ENCODE results near the gene PMVK. TPM values are rescaled to one million over a fixed set of nuclear protein-coding genes. Genes with fewer than 3 reads are reported as not detected.

The PMVK gene
- total RNA-seq, 1 experiment from 2014 or later: 26.8 TPM

DNA sequence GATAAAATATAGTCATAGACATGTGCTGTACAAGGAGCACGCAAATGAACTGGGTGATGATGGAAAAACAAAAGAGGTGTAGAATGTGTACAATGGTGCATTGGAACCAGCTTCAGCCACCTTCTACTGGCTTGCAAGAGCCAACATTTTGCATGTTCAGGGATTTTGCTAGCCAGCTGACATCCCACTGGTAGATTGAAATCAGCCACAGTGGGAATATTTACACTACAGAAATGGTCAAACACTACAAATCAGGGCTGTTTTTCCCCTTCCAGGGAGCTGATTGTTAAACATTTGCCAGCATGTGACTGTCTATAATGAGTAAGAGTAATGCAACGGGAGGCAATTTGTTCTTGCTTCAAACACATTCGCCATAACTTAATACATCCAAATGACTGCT lies 23.2 kb downstream of the PMVK start (continued):
- TF ChIP-seq GTF2I (CRISPR knock-in tag; conservative IDR thresholded peaks at IDR 0.05): no peak
- TF ChIP-seq TP53 (CRISPR knock-in tag; IDR thresholded peaks at IDR 0.05): no peak

DNA sequence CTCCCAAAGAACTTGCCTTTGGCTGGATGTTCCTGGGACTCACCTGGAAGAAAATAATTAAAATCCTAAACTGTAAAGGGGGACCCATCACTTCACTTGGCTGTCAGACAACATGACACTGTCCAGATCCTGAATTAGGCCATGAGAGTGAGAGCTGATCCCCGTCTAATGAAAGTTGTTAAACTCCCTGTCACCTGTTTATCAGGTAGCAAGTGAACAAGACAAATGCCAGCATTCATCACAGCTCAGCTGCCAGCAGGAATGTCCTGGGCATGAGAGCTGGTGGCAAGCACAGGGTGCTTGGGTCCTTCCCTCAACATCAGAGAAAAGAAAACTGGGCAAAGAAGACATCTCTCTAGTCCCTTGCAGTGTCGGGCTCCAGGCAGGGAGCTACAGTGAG lies 23.8 kb downstream of the PMVK start:
- Mint-ChIP-seq H3K27me3 (ENCODE audit: low read depth) (peaks cover 3% of the 10 kb centered on the region; the same call in 1 of the 2 replicates), H3K4me1 (0 out of 2 replicates have a peak, but pooled peaks cover 3% of the 10 kb centered on the region), H3K27ac (no peak overlapping the region), H3K9me3 (peaks cover 32% of the 10 kb centered on the region), H3K4me3 (no peak overlapping the region), H3K36me3 (peaks cover 11% of the 10 kb centered on the region)
- ATAC-seq: no peak
- no peak for DNase-seq (ENCODE audit: low spot score)
- CTCF ChIA-PET: interaction anchor here (0.6 to 1.8 kb wide), 14 partner anchors 17 to 366 kb away, joined by 3 to 10 read pairs (median 4); partner anchors contain the start of genes ADAM15, PBXIP1 and PMVK
- TF ChIP-seq ZNF232 (CRISPR knock-in tag; IDR thresholded peaks at IDR 0.05) (no peak), HMGA2 (CRISPR knock-in tag; IDR thresholded peaks at IDR 0.05) (no peak)
- TF ChIP-seq, protein P1, sequence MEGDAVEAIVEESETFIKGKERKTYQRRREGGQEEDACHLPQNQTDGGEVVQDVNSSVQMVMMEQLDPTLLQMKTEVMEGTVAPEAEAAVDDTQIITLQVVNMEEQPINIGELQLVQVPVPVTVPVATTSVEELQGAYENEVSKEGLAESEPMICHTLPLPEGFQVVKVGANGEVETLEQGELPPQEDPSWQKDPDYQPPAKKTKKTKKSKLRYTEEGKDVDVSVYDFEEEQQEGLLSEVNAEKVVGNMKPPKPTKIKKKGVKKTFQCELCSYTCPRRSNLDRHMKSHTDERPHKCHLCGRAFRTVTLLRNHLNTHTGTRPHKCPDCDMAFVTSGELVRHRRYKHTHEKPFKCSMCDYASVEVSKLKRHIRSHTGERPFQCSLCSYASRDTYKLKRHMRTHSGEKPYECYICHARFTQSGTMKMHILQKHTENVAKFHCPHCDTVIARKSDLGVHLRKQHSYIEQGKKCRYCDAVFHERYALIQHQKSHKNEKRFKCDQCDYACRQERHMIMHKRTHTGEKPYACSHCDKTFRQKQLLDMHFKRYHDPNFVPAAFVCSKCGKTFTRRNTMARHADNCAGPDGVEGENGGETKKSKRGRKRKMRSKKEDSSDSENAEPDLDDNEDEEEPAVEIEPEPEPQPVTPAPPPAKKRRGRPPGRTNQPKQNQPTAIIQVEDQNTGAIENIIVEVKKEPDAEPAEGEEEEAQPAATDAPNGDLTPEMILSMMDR (IDR thresholded peaks at IDR 0.05): no peak
- TF ChIP-seq, protein P2, sequence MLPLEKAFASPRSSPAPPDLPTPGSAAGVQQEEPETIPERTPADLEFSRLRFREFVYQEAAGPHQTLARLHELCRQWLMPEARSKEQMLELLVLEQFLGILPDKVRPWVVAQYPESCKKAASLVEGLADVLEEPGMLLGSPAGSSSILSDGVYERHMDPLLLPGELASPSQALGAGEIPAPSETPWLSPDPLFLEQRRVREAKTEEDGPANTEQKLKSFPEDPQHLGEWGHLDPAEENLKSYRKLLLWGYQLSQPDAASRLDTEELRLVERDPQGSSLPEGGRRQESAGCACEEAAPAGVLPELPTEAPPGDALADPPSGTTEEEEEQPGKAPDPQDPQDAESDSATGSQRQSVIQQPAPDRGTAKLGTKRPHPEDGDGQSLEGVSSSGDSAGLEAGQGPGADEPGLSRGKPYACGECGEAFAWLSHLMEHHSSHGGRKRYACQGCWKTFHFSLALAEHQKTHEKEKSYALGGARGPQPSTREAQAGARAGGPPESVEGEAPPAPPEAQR (CRISPR knock-in tag; IDR thresholded peaks at IDR 0.05): no peak
- TF ChIP-seq, protein P3, sequence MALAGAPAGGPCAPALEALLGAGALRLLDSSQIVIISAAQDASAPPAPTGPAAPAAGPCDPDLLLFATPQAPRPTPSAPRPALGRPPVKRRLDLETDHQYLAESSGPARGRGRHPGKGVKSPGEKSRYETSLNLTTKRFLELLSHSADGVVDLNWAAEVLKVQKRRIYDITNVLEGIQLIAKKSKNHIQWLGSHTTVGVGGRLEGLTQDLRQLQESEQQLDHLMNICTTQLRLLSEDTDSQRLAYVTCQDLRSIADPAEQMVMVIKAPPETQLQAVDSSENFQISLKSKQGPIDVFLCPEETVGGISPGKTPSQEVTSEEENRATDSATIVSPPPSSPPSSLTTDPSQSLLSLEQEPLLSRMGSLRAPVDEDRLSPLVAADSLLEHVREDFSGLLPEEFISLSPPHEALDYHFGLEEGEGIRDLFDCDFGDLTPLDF (CRISPR knock-in tag; IDR thresholded peaks at IDR 0.05): no peak
- POLR2A ChIA-PET: no interaction called here

DNA sequence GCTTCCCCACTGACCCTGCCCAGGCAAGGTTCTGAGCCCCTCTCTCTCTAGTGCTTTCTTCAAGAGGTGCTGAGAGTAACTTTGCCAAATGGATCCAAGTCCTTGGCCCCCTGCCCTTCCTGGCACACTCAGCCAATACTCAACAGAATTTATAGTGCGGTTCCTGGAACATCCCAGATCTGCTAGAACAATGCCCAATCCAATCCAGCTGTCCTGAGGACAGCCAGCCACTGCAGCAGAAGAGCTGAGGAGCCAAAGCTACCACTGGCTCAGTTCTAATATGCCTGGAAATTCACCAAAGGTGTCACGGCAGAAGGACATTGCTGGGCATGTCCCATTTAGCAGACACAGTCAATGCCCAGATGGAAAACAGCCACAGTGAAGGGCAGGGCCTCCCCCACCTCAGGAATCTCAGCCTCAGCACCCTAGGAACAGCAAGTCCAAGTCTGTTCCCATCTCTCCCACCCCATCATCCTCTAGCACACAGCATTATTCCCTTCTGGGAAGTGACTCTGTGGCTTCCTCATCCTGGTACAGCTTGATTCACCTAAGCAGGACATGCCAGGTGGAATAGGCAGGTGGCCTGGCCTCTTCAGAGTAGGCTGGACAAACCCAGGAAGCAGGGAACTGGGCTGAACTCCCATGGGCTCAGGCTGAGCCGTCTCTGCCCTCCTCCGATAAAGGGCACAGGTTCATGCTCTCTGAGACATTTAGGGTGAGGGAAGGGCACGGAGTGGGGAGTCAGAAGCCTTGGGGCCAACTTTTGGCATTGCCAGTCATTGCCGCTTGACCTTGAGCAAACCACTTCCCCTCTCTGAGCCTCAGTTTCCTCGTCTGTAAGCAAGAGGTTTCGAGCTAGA lies 24.6 kb downstream of the PMVK start:
- CTCF ChIA-PET: interaction anchor here (0.7 to 1.8 kb wide), 8 partner anchors 16 to 173 kb away, joined by 3 to 10 read pairs (median 6); partner anchors contain the start of genes ADAM15 and PMVK
- Mint-ChIP-seq H3K9me3 (peaks cover 38% of the 10 kb centered on the region), H3K4me3 (no peak overlapping the region), H3K27me3 (ENCODE audit: low read depth) (peaks cover 7% of the 10 kb centered on the region), H3K36me3 (peaks cover 16% of the 10 kb centered on the region), H3K27ac (no peak overlapping the region), H3K4me1 (0 out of 2 replicates have a peak, but pooled peaks cover 3% of the 10 kb centered on the region)
- ATAC-seq (no peak), DNase-seq (ENCODE audit: low spot score) (no peak)
- POLR2A ChIA-PET: no interaction called here
- TF ChIP-seq, protein P2 (CRISPR knock-in tag; IDR thresholded peaks at IDR 0.05): no peak
- no peak for TF ChIP-seq TEAD1 (CRISPR knock-in tag; IDR thresholded peaks at IDR 0.05)
- TF ChIP-seq, protein P4, sequence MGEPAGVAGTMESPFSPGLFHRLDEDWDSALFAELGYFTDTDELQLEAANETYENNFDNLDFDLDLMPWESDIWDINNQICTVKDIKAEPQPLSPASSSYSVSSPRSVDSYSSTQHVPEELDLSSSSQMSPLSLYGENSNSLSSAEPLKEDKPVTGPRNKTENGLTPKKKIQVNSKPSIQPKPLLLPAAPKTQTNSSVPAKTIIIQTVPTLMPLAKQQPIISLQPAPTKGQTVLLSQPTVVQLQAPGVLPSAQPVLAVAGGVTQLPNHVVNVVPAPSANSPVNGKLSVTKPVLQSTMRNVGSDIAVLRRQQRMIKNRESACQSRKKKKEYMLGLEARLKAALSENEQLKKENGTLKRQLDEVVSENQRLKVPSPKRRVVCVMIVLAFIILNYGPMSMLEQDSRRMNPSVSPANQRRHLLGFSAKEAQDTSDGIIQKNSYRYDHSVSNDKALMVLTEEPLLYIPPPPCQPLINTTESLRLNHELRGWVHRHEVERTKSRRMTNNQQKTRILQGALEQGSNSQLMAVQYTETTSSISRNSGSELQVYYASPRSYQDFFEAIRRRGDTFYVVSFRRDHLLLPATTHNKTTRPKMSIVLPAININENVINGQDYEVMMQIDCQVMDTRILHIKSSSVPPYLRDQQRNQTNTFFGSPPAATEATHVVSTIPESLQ (CRISPR knock-in tag; IDR thresholded peaks at IDR 0.05): no peak
- TF ChIP-seq, protein P5, sequence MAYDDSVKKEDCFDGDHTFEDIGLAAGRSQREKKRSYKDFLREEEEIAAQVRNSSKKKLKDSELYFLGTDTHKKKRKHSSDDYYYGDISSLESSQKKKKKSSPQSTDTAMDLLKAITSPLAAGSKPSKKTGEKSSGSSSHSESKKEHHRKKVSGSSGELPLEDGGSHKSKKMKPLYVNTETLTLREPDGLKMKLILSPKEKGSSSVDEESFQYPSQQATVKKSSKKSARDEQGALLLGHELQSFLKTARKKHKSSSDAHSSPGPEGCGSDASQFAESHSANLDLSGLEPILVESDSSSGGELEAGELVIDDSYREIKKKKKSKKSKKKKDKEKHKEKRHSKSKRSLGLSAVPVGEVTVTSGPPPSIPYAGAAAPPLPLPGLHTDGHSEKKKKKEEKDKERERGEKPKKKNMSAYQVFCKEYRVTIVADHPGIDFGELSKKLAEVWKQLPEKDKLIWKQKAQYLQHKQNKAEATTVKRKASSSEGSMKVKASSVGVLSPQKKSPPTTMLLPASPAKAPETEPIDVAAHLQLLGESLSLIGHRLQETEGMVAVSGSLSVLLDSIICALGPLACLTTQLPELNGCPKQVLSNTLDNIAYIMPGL (CRISPR knock-in tag; IDR thresholded peaks at IDR 0.05): no peak
- no peak for TF ChIP-seq ZBTB21 (CRISPR knock-in tag; IDR thresholded peaks at IDR 0.05; ENCODE audit: borderline replicate concordance)
- TF ChIP-seq ETV6 (CRISPR knock-in tag; IDR thresholded peaks at IDR 0.05): no peak
- TF ChIP-seq SP1 (CRISPR knock-in tag; conservative IDR thresholded peaks at IDR 0.05): no peak
- TF ChIP-seq, protein P6, sequence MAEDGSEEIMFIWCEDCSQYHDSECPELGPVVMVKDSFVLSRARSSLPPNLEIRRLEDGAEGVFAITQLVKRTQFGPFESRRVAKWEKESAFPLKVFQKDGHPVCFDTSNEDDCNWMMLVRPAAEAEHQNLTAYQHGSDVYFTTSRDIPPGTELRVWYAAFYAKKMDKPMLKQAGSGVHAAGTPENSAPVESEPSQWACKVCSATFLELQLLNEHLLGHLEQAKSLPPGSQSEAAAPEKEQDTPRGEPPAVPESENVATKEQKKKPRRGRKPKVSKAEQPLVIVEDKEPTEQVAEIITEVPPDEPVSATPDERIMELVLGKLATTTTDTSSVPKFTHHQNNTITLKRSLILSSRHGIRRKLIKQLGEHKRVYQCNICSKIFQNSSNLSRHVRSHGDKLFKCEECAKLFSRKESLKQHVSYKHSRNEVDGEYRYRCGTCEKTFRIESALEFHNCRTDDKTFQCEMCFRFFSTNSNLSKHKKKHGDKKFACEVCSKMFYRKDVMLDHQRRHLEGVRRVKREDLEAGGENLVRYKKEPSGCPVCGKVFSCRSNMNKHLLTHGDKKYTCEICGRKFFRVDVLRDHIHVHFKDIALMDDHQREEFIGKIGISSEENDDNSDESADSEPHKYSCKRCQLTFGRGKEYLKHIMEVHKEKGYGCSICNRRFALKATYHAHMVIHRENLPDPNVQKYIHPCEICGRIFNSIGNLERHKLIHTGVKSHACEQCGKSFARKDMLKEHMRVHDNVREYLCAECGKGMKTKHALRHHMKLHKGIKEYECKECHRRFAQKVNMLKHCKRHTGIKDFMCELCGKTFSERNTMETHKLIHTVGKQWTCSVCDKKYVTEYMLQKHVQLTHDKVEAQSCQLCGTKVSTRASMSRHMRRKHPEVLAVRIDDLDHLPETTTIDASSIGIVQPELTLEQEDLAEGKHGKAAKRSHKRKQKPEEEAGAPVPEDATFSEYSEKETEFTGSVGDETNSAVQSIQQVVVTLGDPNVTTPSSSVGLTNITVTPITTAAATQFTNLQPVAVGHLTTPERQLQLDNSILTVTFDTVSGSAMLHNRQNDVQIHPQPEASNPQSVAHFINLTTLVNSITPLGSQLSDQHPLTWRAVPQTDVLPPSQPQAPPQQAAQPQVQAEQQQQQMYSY (CRISPR knock-in tag; IDR thresholded peaks at IDR 0.05): no peak
- TF ChIP-seq, protein P7, sequence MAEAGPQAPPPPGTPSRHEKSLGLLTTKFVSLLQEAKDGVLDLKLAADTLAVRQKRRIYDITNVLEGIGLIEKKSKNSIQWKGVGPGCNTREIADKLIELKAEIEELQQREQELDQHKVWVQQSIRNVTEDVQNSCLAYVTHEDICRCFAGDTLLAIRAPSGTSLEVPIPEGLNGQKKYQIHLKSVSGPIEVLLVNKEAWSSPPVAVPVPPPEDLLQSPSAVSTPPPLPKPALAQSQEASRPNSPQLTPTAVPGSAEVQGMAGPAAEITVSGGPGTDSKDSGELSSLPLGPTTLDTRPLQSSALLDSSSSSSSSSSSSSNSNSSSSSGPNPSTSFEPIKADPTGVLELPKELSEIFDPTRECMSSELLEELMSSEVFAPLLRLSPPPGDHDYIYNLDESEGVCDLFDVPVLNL (CRISPR knock-in tag; IDR thresholded peaks at IDR 0.05; ENCODE audit: borderline replicate concordance, low read depth): no peak
- no peak for TF ChIP-seq SMAD3 (CRISPR knock-in tag; IDR thresholded peaks at IDR 0.05; ENCODE audit: borderline replicate concordance)
